ENCODE results near the gene CCDC159. TPM values are rescaled to one million over a fixed set of nuclear protein-coding genes. Genes with fewer than 3 reads are reported as not detected.

The CCDC159 gene
- total and polyA plus RNA-seq, 2 of the 13 experiments (the other 11 are each of a cell fraction or from before 2014, with no cell fraction given): 1.7 to 6.3 TPM

DNA sequence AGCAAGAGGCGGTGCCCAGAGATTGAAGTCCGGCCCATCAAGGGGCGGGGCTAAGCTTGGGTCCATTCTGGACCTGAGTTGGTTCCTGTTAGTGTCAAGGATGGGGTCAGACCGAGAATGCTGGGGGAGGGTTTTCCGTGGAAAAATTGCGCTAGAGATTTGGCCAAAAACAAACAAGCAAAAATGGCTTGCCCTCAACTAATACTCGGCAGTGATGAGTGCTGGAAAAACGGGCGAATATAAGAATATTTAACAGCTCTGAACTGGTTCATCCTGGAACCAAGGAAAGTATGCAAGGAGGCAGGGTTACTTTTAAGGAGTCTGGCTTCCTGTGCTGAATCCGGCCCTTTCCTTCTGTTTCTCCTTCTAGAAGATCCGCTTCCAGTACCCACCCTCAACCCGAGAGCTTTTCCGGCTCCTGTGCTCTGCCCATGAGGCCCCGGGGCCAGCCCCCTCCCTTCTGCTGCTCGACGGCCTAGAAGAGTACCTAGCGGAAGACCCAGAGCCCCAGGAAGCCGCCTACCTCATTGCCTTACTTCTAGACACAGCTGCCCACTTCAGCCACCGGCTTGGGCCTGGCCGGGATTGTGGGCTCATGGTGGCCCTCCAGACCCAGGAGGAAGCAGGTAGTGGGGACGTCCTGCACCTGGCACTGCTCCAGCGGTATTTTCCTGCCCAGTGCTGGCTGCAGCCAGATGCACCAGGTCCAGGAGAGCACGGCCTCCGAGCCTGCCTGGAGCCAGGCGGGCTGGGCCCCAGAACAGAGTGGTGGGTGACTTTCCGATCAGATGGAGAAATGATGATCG is 29.0 kb downstream of the CCDC159 start (continued):
- TF ChIP-seq, protein P1, sequence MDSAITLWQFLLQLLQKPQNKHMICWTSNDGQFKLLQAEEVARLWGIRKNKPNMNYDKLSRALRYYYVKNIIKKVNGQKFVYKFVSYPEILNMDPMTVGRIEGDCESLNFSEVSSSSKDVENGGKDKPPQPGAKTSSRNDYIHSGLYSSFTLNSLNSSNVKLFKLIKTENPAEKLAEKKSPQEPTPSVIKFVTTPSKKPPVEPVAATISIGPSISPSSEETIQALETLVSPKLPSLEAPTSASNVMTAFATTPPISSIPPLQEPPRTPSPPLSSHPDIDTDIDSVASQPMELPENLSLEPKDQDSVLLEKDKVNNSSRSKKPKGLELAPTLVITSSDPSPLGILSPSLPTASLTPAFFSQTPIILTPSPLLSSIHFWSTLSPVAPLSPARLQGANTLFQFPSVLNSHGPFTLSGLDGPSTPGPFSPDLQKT (CRISPR knock-in tag; IDR thresholded peaks at IDR 0.05; ENCODE audit: borderline replicate concordance): no peak
- TF ChIP-seq, protein P2, sequence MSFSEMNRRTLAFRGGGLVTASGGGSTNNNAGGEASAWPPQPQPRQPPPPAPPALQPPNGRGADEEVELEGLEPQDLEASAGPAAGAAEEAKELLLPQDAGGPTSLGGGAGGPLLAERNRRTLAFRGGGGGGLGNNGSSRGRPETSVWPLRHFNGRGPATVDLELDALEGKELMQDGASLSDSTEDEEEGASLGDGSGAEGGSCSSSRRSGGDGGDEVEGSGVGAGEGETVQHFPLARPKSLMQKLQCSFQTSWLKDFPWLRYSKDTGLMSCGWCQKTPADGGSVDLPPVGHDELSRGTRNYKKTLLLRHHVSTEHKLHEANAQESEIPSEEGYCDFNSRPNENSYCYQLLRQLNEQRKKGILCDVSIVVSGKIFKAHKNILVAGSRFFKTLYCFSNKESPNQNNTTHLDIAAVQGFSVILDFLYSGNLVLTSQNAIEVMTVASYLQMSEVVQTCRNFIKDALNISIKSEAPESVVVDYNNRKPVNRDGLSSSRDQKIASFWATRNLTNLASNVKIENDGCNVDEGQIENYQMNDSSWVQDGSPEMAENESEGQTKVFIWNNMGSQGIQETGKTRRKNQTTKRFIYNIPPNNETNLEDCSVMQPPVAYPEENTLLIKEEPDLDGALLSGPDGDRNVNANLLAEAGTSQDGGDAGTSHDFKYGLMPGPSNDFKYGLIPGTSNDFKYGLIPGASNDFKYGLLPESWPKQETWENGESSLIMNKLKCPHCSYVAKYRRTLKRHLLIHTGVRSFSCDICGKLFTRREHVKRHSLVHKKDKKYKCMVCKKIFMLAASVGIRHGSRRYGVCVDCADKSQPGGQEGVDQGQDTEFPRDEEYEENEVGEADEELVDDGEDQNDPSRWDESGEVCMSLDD (CRISPR knock-in tag; IDR thresholded peaks at IDR 0.05; ENCODE audit: borderline replicate concordance): no peak
- TF ChIP-seq AHR (CRISPR knock-in tag; IDR thresholded peaks at IDR 0.05) (no peak; the same call in 1 of the 2 replicates), HHEX (CRISPR knock-in tag; IDR thresholded peaks at IDR 0.05) (no peak), POLR2AphosphoS2 (IDR thresholded peaks at IDR 0.05; ENCODE audit: low read depth, low read length) (no peak), IKZF4 (CRISPR knock-in tag; IDR thresholded peaks at IDR 0.05; ENCODE audit: borderline replicate concordance, low read depth, not compliant biosample characterization) (no peak), XRCC5 (optimal IDR thresholded peaks at IDR 0.05; ENCODE audit: low read length) (peak; percentile 6), ISX (CRISPR knock-in tag; conservative IDR thresholded peaks at IDR 0.05) (no peak), ZNF550 (CRISPR knock-in tag; IDR thresholded peaks at IDR 0.05; ENCODE audit: borderline replicate concordance) (no peak), NCOA5 (CRISPR knock-in tag; IDR thresholded peaks at IDR 0.05) (no peak), ZNF253 (CRISPR knock-in tag; IDR thresholded peaks at IDR 0.05; ENCODE audit: borderline replicate concordance) (no peak), ZZZ3 (CRISPR knock-in tag; IDR thresholded peaks at IDR 0.05; ENCODE audit: borderline replicate concordance) (no peak; the same call in 1 of the 2 replicates), MTA3 (CRISPR knock-in tag; IDR thresholded peaks at IDR 0.05) (no peak), ADNP (CRISPR knock-in tag; IDR thresholded peaks at IDR 0.05) (no peak), ELF1 (CRISPR knock-in tag; IDR thresholded peaks at IDR 0.05) (peak; percentile 34; the same call in 1 of the 2 replicates), NR2F1 (CRISPR knock-in tag; IDR thresholded peaks at IDR 0.05) (peak; percentile 35 to 40; a peak in 1 of 4 replicates), NRL (CRISPR knock-in tag; IDR thresholded peaks at IDR 0.05; ENCODE audit: borderline replicate concordance) (no peak; the same call in 1 of the 2 replicates), SRF (IDR thresholded peaks at IDR 0.05; ENCODE audit: low read depth, low read length) (no peak), ZNF644 (CRISPR knock-in tag; IDR thresholded peaks at IDR 0.05; ENCODE audit: low read depth) (no peak), PPARG (CRISPR knock-in tag; conservative IDR thresholded peaks at IDR 0.05) (no peak), RARG (CRISPR knock-in tag; IDR thresholded peaks at IDR 0.05; ENCODE audit: low read depth) (peak; percentile 66; the same call in 1 of the 2 replicates), TP53 (CRISPR knock-in tag; conservative IDR thresholded peaks at IDR 0.05) (no peak), CHD2 (IDR thresholded peaks at IDR 0.05; ENCODE audit: low read depth, low read length) (no peak)
- TF ChIP-seq, protein P3, sequence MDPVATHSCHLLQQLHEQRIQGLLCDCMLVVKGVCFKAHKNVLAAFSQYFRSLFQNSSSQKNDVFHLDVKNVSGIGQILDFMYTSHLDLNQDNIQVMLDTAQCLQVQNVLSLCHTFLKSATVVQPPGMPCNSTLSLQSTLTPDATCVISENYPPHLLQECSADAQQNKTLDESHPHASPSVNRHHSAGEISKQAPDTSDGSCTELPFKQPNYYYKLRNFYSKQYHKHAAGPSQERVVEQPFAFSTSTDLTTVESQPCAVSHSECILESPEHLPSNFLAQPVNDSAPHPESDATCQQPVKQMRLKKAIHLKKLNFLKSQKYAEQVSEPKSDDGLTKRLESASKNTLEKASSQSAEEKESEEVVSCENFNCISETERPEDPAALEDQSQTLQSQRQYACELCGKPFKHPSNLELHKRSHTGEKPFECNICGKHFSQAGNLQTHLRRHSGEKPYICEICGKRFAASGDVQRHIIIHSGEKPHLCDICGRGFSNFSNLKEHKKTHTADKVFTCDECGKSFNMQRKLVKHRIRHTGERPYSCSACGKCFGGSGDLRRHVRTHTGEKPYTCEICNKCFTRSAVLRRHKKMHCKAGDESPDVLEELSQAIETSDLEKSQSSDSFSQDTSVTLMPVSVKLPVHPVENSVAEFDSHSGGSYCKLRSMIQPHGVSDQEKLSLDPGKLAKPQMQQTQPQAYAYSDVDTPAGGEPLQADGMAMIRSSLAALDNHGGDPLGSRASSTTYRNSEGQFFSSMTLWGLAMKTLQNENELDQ (CRISPR knock-in tag; IDR thresholded peaks at IDR 0.05; ENCODE audit: borderline replicate concordance): no peak
- TF ChIP-seq, protein P4, sequence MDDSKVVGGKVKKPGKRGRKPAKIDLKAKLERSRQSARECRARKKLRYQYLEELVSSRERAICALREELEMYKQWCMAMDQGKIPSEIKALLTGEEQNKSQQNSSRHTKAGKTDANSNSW (CRISPR knock-in tag; IDR thresholded peaks at IDR 0.05; ENCODE audit: borderline replicate concordance): no peak
